K562 (cell line): ENCODE results near the gene SLAMF6. TPM values are rescaled to one million over a fixed set of nuclear protein-coding genes. Genes with fewer than 3 reads are reported as not detected.
A peak's percentile ranks its signal among the peaks of the same experiment; 100 is the strongest.

ENCODE experiments used
- CXXC5 ChIP-seq: fragments of 250-450 bp; sonication (Bioruptor Pico); IDR thresholded peaks from 2 replicates; pipeline ENCODE4 v1.8.0; 2022; ENCODE audit warnings: inconsistent platforms, mild to moderate bottlenecking, moderate library complexity
- HSF4 ChIP-seq: fragments of 250-450 bp; sonication (Bioruptor Pico); IDR thresholded peaks from 2 replicates; pipeline ENCODE4 v2.1.2; 2022; ENCODE audit warnings: mild to moderate bottlenecking, moderate library complexity, borderline replicate concordance
- KDM2B ChIP-seq: fragments of 250-450 bp; sonication (Bioruptor Pico); IDR thresholded peaks from 2 replicates; pipeline ENCODE4 v1.8.0; 2021; ENCODE audit warnings: mild to moderate bottlenecking, moderate library complexity
- NR4A1 ChIP-seq, 2 experiments: fragments of 250-450 bp in 1 of 2; fragments of 450-650 bp in 1 of 2; sonication (Bioruptor Pico) in 1 of 2; IDR thresholded peaks; 2 replicates each; pipeline versions ENCODE4 v1.4.0 to v1.6.1; 2016 to 2020; ENCODE audit warnings: mild to moderate bottlenecking in 2 of 2, missing compliant biosample characterization in 1 of 2, missing genetic modification characterization in 1 of 2, moderate library complexity in 1 of 2
- POU5F1 ChIP-seq: fragments of 150-350 bp; IDR thresholded peaks from 2 replicates; pipeline ENCODE4 v1.6.1; 2014; ENCODE audit warnings: borderline replicate concordance, low read length, low read depth, mild to moderate bottlenecking; ENCODE audit not compliant: partially characterized antibody
- SIRT6 ChIP-seq: IDR thresholded peaks from one replicate; pipeline ENCODE4 v1.6.1; 2012; ENCODE audit warnings: low read depth, mild to moderate bottlenecking, control low read depth, inconsistent platforms, low read length, moderate library complexity
- polyA plus RNA-seq, 8 experiments: library from polyadenylated mRNA; depleted of rRNA in 4 of 8; stranded (reverse) in 5 of 8; unstranded in 3 of 8; fragments of >200 nt; fragmentation: Nextera tagmentation in 2 of 8; fragmentation: Illumina TruSeq in 1 of 8; extraction: Ambion mirVana in 2 of 8; extraction: Trizol in 1 of 8; gene quantifications; 2 replicates each; pipeline versions ENCODE4 v1.2.1 to v1.2.3, GENCODE V29; 2011 to 2014; ENCODE audit warnings: inconsistent platforms in 1 of 8, missing spikeins in 1 of 8
- total RNA-seq, 7 experiments: library from RNA; depleted of rRNA in 6 of 7; stranded (reverse); fragments of >200 nt in 6 of 7; fragmentation: Illumina TruSeq in 2 of 7; extraction: Trizol in 2 of 7; gene quantifications; 2 replicates each; pipeline versions ENCODE4 v1.2.1 to v1.2.3, GENCODE V29; 2011 to 2021; ENCODE audit warnings: low replicate concordance in 1 of 7
- TF ChIP-seq, protein P1 (sequence below): fragments of 250-450 bp; sonication (Bioruptor Pico); IDR thresholded peaks from 2 replicates; pipeline ENCODE4 v1.4.0; 2020; ENCODE audit warnings: mild to moderate bottlenecking, moderate library complexity
- TF ChIP-seq, protein P2 (sequence below), 3 experiments: fragments of 200-800 bp in 1 of 3; fragments of 250-450 bp in 1 of 3; fragments of 450-650 bp in 1 of 3; sonication (Bioruptor Pico) in 1 of 3; sonication (Bioruptor generic) in 1 of 3; formaldehyde crosslinking in 1 of 3; IDR thresholded peaks; 2 replicates each; pipeline versions ENCODE4 v1.6.1 to v1.8.0; 2016 to 2022; ENCODE audit warnings: mild to moderate bottlenecking in 2 of 3, missing genetic modification characterization in 2 of 3, missing compliant biosample characterization in 1 of 3, moderate library complexity in 1 of 3
- TF ChIP-seq, protein P3 (sequence below), 2 experiments: fragments of 450-650 bp in 1 of 2; sonication (generic) in 1 of 2; formaldehyde crosslinking; conservative IDR thresholded peaks; 2 replicates each; pipeline versions ENCODE4 v1.4.0 to v1.8.1; 2020 to 2022; ENCODE audit warnings: mild to moderate bottlenecking in 1 of 2, missing genetic modification reagents in 1 of 2
- TF ChIP-seq, protein P4 (sequence below): fragments of 250-450 bp; sonication (Bioruptor Pico); IDR thresholded peaks from 2 replicates; pipeline ENCODE4 v1.4.0; 2020; ENCODE audit warnings: mild to moderate bottlenecking, moderate library complexity
- TF ChIP-seq, protein P5 (sequence below): sonication (generic); formaldehyde crosslinking; IDR thresholded peaks from 2 replicates; pipeline ENCODE4 v1.8.1; 2022; ENCODE audit warnings: missing genetic modification reagents
- TF ChIP-seq, protein P6 (sequence below): fragments of 250-450 bp; sonication (Bioruptor Pico); IDR thresholded peaks from 2 replicates; pipeline ENCODE4 v1.4.0; 2020; ENCODE audit warnings: borderline replicate concordance

Gene SLAMF6
- total and polyA plus RNA-seq, 9 of the 15 experiments (the other 6 are each of a cell fraction or from before 2014, with no cell fraction given), result 0.56 to 4.8 (median 1.1) TPM

DNA sequence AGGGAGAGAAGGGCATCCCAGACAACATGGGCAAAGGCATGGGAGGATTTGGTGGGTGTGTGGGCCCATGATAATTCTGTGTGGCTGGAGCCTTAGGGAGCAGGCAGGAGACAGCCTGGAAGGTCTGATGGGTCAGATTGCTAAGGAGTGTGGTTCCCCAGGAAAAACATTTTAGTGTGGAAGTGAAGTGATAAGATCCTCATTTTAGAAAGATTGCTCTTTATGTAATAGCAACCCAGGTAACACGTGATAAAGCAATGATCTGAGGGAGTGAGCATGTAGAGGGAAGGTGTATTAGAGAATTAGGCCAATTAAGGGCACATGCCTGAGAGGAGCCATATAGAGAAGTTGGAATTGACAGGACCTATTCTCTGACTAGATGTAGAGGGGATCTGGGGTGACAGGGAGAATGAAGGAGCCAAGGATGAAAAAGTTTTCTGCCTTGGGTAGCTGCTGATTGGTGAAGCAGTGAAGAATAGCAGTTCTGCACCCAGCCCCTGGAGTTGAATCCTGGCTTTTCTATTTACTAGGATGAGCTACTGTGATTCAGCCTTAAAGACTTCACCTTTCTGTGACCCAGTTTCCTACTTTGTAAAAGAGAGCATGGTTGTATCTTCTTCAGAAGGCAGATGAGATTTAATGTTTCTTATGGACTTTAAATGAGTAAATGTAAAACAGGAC, 18.7 kb upstream of the SLAMF6 start (continued):
- TF ChIP-seq, protein P1, sequence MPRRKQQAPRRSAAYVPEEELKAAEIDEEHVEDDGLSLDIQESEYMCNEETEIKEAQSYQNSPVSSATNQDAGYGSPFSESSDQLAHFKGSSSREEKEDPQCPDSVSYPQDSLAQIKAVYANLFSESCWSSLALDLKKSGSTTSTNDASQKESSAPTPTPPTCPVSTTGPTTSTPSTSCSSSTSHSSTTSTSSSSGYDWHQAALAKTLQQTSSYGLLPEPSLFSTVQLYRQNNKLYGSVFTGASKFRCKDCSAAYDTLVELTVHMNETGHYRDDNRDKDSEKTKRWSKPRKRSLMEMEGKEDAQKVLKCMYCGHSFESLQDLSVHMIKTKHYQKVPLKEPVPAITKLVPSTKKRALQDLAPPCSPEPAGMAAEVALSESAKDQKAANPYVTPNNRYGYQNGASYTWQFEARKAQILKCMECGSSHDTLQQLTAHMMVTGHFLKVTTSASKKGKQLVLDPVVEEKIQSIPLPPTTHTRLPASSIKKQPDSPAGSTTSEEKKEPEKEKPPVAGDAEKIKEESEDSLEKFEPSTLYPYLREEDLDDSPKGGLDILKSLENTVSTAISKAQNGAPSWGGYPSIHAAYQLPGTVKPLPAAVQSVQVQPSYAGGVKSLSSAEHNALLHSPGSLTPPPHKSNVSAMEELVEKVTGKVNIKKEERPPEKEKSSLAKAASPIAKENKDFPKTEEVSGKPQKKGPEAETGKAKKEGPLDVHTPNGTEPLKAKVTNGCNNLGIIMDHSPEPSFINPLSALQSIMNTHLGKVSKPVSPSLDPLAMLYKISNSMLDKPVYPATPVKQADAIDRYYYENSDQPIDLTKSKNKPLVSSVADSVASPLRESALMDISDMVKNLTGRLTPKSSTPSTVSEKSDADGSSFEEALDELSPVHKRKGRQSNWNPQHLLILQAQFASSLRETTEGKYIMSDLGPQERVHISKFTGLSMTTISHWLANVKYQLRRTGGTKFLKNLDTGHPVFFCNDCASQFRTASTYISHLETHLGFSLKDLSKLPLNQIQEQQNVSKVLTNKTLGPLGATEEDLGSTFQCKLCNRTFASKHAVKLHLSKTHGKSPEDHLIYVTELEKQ (CRISPR knock-in tag), result no peak
- TF ChIP-seq NR4A1 (CRISPR knock-in tag; IDR thresholded peaks at IDR 0.05) (no peak), NR4A1 (tag; IDR thresholded peaks at IDR 0.05) (peak; percentile 79; the same call in 1 of the 2 replicates), SIRT6 (no peak), KDM2B (CRISPR knock-in tag) (no peak), HSF4 (CRISPR knock-in tag) (no peak), POU5F1 (no peak), CXXC5 (CRISPR knock-in tag) (peak; percentile 57)
- TF ChIP-seq, protein P2, sequence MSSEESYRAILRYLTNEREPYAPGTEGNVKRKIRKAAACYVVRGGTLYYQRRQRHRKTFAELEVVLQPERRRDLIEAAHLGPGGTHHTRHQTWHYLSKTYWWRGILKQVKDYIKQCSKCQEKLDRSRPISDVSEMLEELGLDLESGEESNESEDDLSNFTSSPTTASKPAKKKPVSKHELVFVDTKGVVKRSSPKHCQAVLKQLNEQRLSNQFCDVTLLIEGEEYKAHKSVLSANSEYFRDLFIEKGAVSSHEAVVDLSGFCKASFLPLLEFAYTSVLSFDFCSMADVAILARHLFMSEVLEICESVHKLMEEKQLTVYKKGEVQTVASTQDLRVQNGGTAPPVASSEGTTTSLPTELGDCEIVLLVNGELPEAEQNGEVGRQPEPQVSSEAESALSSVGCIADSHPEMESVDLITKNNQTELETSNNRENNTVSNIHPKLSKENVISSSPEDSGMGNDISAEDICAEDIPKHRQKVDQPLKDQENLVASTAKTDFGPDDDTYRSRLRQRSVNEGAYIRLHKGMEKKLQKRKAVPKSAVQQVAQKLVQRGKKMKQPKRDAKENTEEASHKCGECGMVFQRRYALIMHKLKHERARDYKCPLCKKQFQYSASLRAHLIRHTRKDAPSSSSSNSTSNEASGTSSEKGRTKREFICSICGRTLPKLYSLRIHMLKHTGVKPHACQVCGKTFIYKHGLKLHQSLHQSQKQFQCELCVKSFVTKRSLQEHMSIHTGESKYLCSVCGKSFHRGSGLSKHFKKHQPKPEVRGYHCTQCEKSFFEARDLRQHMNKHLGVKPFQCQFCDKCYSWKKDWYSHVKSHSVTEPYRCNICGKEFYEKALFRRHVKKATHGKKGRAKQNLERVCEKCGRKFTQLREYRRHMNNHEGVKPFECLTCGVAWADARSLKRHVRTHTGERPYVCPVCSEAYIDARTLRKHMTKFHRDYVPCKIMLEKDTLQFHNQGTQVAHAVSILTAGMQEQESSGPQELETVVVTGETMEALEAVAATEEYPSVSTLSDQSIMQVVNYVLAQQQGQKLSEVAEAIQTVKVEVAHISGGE (CRISPR knock-in tag; IDR thresholded peaks at IDR 0.05), result 0 out of 6 replicates have a peak, but pooled peaks of 1 of the 3 experiments have one; percentile 40
- TF ChIP-seq, protein P3, sequence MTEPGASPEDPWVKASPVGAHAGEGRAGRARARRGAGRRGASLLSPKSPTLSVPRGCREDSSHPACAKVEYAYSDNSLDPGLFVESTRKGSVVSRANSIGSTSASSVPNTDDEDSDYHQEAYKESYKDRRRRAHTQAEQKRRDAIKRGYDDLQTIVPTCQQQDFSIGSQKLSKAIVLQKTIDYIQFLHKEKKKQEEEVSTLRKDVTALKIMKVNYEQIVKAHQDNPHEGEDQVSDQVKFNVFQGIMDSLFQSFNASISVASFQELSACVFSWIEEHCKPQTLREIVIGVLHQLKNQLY (CRISPR knock-in tag; conservative IDR thresholded peaks at IDR 0.05), result no peak
- TF ChIP-seq, protein P4, sequence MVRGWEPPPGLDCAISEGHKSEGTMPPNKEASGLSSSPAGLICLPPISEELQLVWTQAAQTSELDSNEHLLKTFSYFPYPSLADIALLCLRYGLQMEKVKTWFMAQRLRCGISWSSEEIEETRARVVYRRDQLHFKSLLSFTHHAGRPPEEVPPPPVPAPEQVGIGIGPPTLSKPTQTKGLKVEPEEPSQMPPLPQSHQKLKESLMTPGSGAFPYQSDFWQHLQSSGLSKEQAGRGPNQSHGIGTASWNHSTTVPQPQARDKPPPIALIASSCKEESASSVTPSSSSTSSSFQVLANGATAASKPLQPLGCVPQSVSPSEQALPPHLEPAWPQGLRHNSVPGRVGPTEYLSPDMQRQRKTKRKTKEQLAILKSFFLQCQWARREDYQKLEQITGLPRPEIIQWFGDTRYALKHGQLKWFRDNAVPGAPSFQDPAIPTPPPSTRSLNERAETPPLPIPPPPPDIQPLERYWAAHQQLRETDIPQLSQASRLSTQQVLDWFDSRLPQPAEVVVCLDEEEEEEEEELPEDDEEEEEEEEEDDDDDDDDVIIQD (CRISPR knock-in tag), result no peak
- TF ChIP-seq, protein P5, sequence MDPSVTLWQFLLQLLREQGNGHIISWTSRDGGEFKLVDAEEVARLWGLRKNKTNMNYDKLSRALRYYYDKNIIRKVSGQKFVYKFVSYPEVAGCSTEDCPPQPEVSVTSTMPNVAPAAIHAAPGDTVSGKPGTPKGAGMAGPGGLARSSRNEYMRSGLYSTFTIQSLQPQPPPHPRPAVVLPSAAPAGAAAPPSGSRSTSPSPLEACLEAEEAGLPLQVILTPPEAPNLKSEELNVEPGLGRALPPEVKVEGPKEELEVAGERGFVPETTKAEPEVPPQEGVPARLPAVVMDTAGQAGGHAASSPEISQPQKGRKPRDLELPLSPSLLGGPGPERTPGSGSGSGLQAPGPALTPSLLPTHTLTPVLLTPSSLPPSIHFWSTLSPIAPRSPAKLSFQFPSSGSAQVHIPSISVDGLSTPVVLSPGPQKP, result no peak
- TF ChIP-seq, protein P6, sequence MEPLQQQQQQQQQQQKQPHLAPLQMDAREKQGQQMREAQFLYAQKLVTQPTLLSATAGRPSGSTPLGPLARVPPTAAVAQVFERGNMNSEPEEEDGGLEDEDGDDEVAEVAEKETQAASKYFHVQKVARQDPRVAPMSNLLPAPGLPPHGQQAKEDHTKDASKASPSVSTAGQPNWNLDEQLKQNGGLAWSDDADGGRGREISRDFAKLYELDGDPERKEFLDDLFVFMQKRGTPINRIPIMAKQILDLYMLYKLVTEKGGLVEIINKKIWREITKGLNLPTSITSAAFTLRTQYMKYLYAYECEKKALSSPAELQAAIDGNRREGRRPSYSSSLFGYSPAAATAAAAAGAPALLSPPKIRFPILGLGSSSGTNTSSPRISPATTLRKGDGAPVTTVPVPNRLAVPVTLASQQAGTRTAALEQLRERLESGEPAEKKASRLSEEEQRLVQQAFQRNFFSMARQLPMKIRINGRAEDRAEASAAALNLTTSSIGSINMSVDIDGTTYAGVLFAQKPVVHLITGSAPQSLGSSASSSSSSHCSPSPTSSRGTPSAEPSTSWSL (CRISPR knock-in tag), result no peak
